Stimulated activated CD4-positive, alpha-beta T cell treated with anti-CD3 and anti-CD28 coated beads, Interleukin-15, amount 100 ng/mL, for 1 hour (primary cell): ENCODE measurements around the gene FOXJ3.
A peak's percentile ranks its signal among the peaks of the same experiment; 100 is the strongest.

ENCODE experiments used
- DNase-seq, 2 donors: peaks; one replicate each; pipeline ENCODE4 v3.0.0-alpha.2; 2020; ENCODE audit warnings: low read depth in 1 of 2, low spot score in 1 of 2

The FOXJ3 gene

GRCh38 chr1:42335050-42335808, at the start of gene FOXJ3:
Gene FOXJ3, minus strand, starts transcription at chr1:42335235. Its CDS starts 24,142 bp downstream, at chr1:42311093.
- DNase-seq, result peak; percentile 85 to 90

GRCh38 chr1:42381280-42381673, 46.2 kb upstream of the FOXJ3 start:
- no peak for DNase-seq

GRCh38 chr1:42380586-42381279, 45.7 kb upstream of the FOXJ3 start, which contains the start of gene RIMKLA:
Gene RIMKLA, plus strand, starts transcription at chr1:42380792. Its CDS starts 143 bp downstream, at chr1:42380935.
- peak in 1 of 2 donors; percentile 26 for DNase-seq

GRCh38 chr1:42379794-42380585, 45.0 kb upstream of the FOXJ3 start:
- no peak for DNase-seq

- no peak for DNase-seq
Observed at GRCh38 chr1:42372796-42373195, 37.8 kb upstream of the FOXJ3 start.

- no peak for DNase-seq
Observed at GRCh38 chr1:42370876-42371549, 36.0 kb upstream of the FOXJ3 start.

GRCh38 chr1:42369471-42369870, 34.4 kb upstream of the FOXJ3 start:
- no peak for DNase-seq

- no peak for DNase-seq
Observed at GRCh38 chr1:42368096-42368795, 33.2 kb upstream of the FOXJ3 start.

GRCh38 chr1:42365118-42365517, 30.1 kb upstream of the FOXJ3 start:
- DNase-seq, result no peak

GRCh38 chr1:42364542-42364941, 29.5 kb upstream of the FOXJ3 start:
- no peak for DNase-seq

GRCh38 chr1:42364089-42364488, 29.1 kb upstream of the FOXJ3 start:
- no peak for DNase-seq

GRCh38 chr1:42359466-42359865, 24.4 kb upstream of the FOXJ3 start:
- DNase-seq, result no peak

GRCh38 chr1:42358791-42359190, 23.8 kb upstream of the FOXJ3 start:
- no peak for DNase-seq

- DNase-seq, result no peak
Observed at GRCh38 chr1:42350086-42350485, 15.1 kb upstream of the FOXJ3 start.

- DNase-seq, result no peak
Observed at GRCh38 chr1:42348498-42348897, 13.5 kb upstream of the FOXJ3 start.

GRCh38 chr1:42343049-42343448, 8.0 kb upstream of the FOXJ3 start:
- no peak for DNase-seq

GRCh38 chr1:42340901-42341300, 5.9 kb upstream of the FOXJ3 start:
- DNase-seq, result no peak

GRCh38 chr1:42340093-42340492, 5.1 kb upstream of the FOXJ3 start:
- no peak for DNase-seq

GRCh38 chr1:42336978-42337377, 1.9 kb upstream of the FOXJ3 start:
- no peak for DNase-seq

GRCh38 chr1:42335809-42336518, 929 bp upstream of the FOXJ3 start:
- DNase-seq, result no peak
